K562 (cell line): Measurements from ENCODE around the gene CLTB. TPM values are rescaled to one million over a fixed set of nuclear protein-coding genes. Genes with fewer than 3 reads are reported as not detected.

Source experiments
- ATAC-seq: fragments of 200-7000 bp; cut with Tn5 transposase; 3 replicates; pipeline ENCODE4 v1.9.1; 2020; ENCODE audit warnings: moderate library complexity
- BruUV-seq: library from RNA; stranded (reverse); fragments of 400-500 nt; replicated peaks from 2 replicates; lab custom pipeline; 2021; lab: Mats Ljungman, UMichigan
- CTCF ChIA-PET: fragments of 300-600 bp; formaldehyde crosslinking; extraction: SDS; loops from one replicate; lab custom pipeline; 2021; ENCODE audit warnings: low intra/inter-chr PET ratio; lab: Yijun Ruan, JAX
- POLR2A ChIA-PET: fragments of 300-600, 350-650 bp; sonication (Branson Sonifier 250); formaldehyde crosslinking; extraction: SDS; loops from one replicate; lab custom pipeline; 2021; ENCODE audit warnings: antibody characterized with exemption, inconsistent platforms; lab: Yijun Ruan, JAX
- DNase-seq, 4 experiments: peaks; one replicate each; pipeline versions ENCODE4 v3.0.0 to v3.0.0-alpha.2; 2011 to 2018; ENCODE audit warnings: low spot score in 3 of 4, mixed read lengths in 3 of 4; ENCODE audit errors: extremely low read depth in 1 of 4
- FAIRE-seq: peaks from 2 replicates; lab custom pipeline; 2011; peaks lifted over from hg19 to GRCh38; lab: Jason Lieb, UNC
- H2AFZ ChIP-seq: 2 replicates; pipeline ENCODE4 v1.6.0; 2011; ENCODE audit warnings: low read depth, low read length, control low read depth, inconsistent platforms
- H3K27ac ChIP-seq: fragments of 200-600 bp; 3 replicates; pipeline ENCODE4 v1.8.0; 2011; ENCODE audit warnings: low read depth, mild to moderate bottlenecking, control low read depth, inconsistent platforms, low read length, moderate library complexity, mixed read lengths; ENCODE audit errors: extremely low read depth
- H3K27me3 ChIP-seq, 2 experiments: fragments of 300-600 bp in 1 of 2; 2 replicates in 1 of 2; 3 replicates in 1 of 2; pipeline versions ENCODE4 v1.6.0 to v1.8.0; 2011; ENCODE audit warnings: inconsistent platforms in 2 of 2, low read length in 2 of 2, mild to moderate bottlenecking in 1 of 2, mixed read lengths in 1 of 2, moderate library complexity in 1 of 2; ENCODE audit not compliant: control insufficient read depth in 2 of 2, insufficient read depth in 2 of 2
- H3K36me3 ChIP-seq: fragments of 300-600 bp; 3 replicates; pipeline ENCODE4 v1.8.0; 2011; ENCODE audit warnings: mild to moderate bottlenecking, low read length, inconsistent platforms; ENCODE audit not compliant: control insufficient read depth, insufficient read depth
- H3K4me1 ChIP-seq, 2 experiments: fragments of 200-600 bp in 1 of 2; replicated peaks in 1 of 2; 2 replicates in 1 of 2; 3 replicates in 1 of 2; pipeline versions ENCODE4 v1.5.1 to v1.8.0; 2011; ENCODE audit warnings: inconsistent platforms in 2 of 2, low read length in 2 of 2, mild to moderate bottlenecking in 1 of 2, mixed read lengths in 1 of 2, moderate library complexity in 1 of 2; ENCODE audit not compliant: control insufficient read depth in 2 of 2, insufficient read depth in 2 of 2
- H3K4me2 ChIP-seq: 2 replicates; pipeline ENCODE4 v1.6.1; 2011; ENCODE audit warnings: low read length, control low read depth, inconsistent platforms, mixed read lengths; ENCODE audit not compliant: insufficient read depth
- H3K4me3 ChIP-seq: fragments of 200-600 bp; sonication (generic), shearing (Covaris generic); 2 replicates; pipeline ENCODE4 v1.5.1; 2016; ENCODE audit warnings: control low read depth, inconsistent platforms
- H3K79me2 ChIP-seq: fragments of 200-600 bp; 3 replicates; pipeline ENCODE4 v1.8.0; 2011; ENCODE audit warnings: low read length, inconsistent platforms; ENCODE audit not compliant: control insufficient read depth, insufficient read depth
- H3K9ac ChIP-seq, 2 experiments: 2 replicates each; pipeline versions ENCODE4 v1.6.0 to v1.6.1; 2011; ENCODE audit warnings: low read depth in 2 of 2, low read length in 2 of 2, control low read depth in 1 of 2, inconsistent platforms in 1 of 2, mild to moderate bottlenecking in 1 of 2, mixed read lengths in 1 of 2; ENCODE audit not compliant: insufficient read depth in 1 of 2
- H3K9me1 ChIP-seq: one replicate; pipeline ENCODE4 v1.6.0; 2011; ENCODE audit warnings: inconsistent platforms, mild to moderate bottlenecking, low read length, moderate library complexity; ENCODE audit not compliant: control insufficient read depth, insufficient read depth
- H3K9me3 ChIP-seq: replicated peaks from 2 replicates; pipeline ENCODE4 v1.5.1; 2011; ENCODE audit warnings: low read depth, low read length, inconsistent platforms; ENCODE audit not compliant: control insufficient read depth, insufficient read depth
- H4K20me1 ChIP-seq: replicated peaks from 2 replicates; pipeline ENCODE4 v1.6.1; 2011; ENCODE audit warnings: low read length, inconsistent platforms, mixed read lengths; ENCODE audit not compliant: control insufficient read depth, insufficient read depth
- ADNP ChIP-seq: fragments of 200-800 bp; sonication (Bioruptor generic); IDR thresholded peaks from 2 replicates; pipeline ENCODE4 v1.6.1; 2016; ENCODE audit warnings: missing genetic modification characterization, missing compliant biosample characterization
- ATF3 ChIP-seq, 2 experiments: fragments of 450-650 bp in 1 of 2; sonication (generic) in 1 of 2; formaldehyde crosslinking in 1 of 2; IDR thresholded peaks in 1 of 2; conservative IDR thresholded peaks in 1 of 2; 2 replicates each; pipeline versions ENCODE4 v1.6.1 to v1.8.1; 2016 to 2023; ENCODE audit warnings: mild to moderate bottlenecking in 2 of 2, moderate library complexity in 2 of 2, inconsistent platforms in 1 of 2, missing genetic modification reagents in 1 of 2
- ATF6 ChIP-seq: sonication (generic); formaldehyde crosslinking; IDR thresholded peaks from 2 replicates; pipeline ENCODE4 v1.4.0; 2020; ENCODE audit warnings: mild to moderate bottlenecking, missing genetic modification reagents
- CHD1 ChIP-seq: fragments of 200-600 bp; sonication (generic); IDR thresholded peaks from one replicate; pipeline ENCODE4 v1.6.1; 2012; ENCODE audit warnings: mild to moderate bottlenecking, moderate library complexity, low read length, inconsistent platforms
- DPF2 ChIP-seq: fragments of 450-650 bp; IDR thresholded peaks from 2 replicates; pipeline ENCODE4 v1.6.1; 2016
- FOS ChIP-seq: IDR thresholded peaks from 3 replicates; pipeline ENCODE4 v1.6.1; 2011; ENCODE audit not compliant: insufficient read length; ENCODE audit errors: extremely low read depth
- GATAD2B ChIP-seq: fragments of 450-650 bp; IDR thresholded peaks from 2 replicates; pipeline ENCODE4 v1.6.1; 2017; ENCODE audit warnings: mild to moderate bottlenecking, borderline replicate concordance
- HNRNPK ChIP-seq: fragments of 200-400 bp; formaldehyde crosslinking; IDR thresholded peaks from one replicate; pipeline ENCODE4 v1.6.1; 2018; ENCODE audit warnings: mild to moderate bottlenecking, low read depth, low read length; ENCODE audit not compliant: poor library complexity, severe bottlenecking
- MYNN ChIP-seq, 2 experiments: sonication (generic); formaldehyde crosslinking in 1 of 2; IDR thresholded peaks; 2 replicates each; pipeline versions ENCODE4 v1.5.0 to v1.6.1; 2016 to 2020; ENCODE audit warnings: antibody characterized with exemption in 1 of 2, missing genetic modification reagents in 1 of 2
- RFX5 ChIP-seq: IDR thresholded peaks from 2 replicates; pipeline ENCODE4 v1.6.1; 2011; ENCODE audit warnings: low read depth, mild to moderate bottlenecking, improper control_type of control experiment, low read length
- RNF219 ChIP-seq: fragments of 250-450 bp; sonication (Bioruptor Pico); IDR thresholded peaks from 2 replicates; pipeline ENCODE4 v1.5.0; 2022; ENCODE audit warnings: mild to moderate bottlenecking
- TAF9B ChIP-seq: fragments of 450-650 bp; IDR thresholded peaks from 2 replicates; pipeline ENCODE4 v1.6.1; 2018; ENCODE audit warnings: mild to moderate bottlenecking; ENCODE audit not compliant: partially characterized antibody
- TEAD1 ChIP-seq, 2 experiments: fragments of 450-650 bp in 1 of 2; sonication (generic) in 1 of 2; formaldehyde crosslinking; IDR thresholded peaks; 2 replicates each; pipeline versions ENCODE4 v1.4.0 to v1.8.0; 2020 to 2022; ENCODE audit warnings: mild to moderate bottlenecking in 2 of 2, missing genetic modification reagents in 1 of 2
- U2AF1 ChIP-seq: fragments of 200-400 bp; formaldehyde crosslinking; optimal IDR thresholded peaks from 2 replicates; pipeline ENCODE3; 2017; ENCODE audit warnings: mild to moderate bottlenecking, low read depth, low read length, moderate library complexity
- ZBED1 ChIP-seq: IDR thresholded peaks from 2 replicates; pipeline ENCODE4 v1.6.1; 2014
- ZFP1 ChIP-seq: fragments of 450-650 bp; formaldehyde crosslinking; IDR thresholded peaks from 2 replicates; pipeline ENCODE4 v1.4.0; 2020; ENCODE audit warnings: mild to moderate bottlenecking, mixed read lengths
- WGBS: fragments of 100-300 bp; shearing (Covaris generic); methylation state at CpG from one replicate; pipeline ENCODE4 v1.1.6; 2016; ENCODE audit warnings: low coverage, mixed read lengths; ENCODE audit not compliant: insufficient coverage; ENCODE audit errors: missing lambda C conversion rate; 5-methylcytosine and 5-hydroxymethylcytosine counted together
- in situ Hi-C: fragments of 300-500 bp; cut with MboI; formaldehyde crosslinking; loops from 4 replicates; pipeline ENCODE4 v1.15.0; 2018; ENCODE audit warnings: inconsistent platforms, mixed read lengths
- intact Hi-C: fragments of 100-400 bp; cut with micrococcal nuclease; formaldehyde crosslinking; loops from 2 replicates; pipeline ENCODE4 v1.14.2; 2022
- polyA plus RNA-seq, 8 experiments: library from polyadenylated mRNA; depleted of rRNA in 4 of 8; stranded (reverse) in 5 of 8; unstranded in 3 of 8; fragments of >200 nt; fragmentation: Nextera tagmentation in 2 of 8; fragmentation: Illumina TruSeq in 1 of 8; extraction: Ambion mirVana in 2 of 8; extraction: Trizol in 1 of 8; gene quantifications; 2 replicates each; pipeline versions ENCODE4 v1.2.1 to v1.2.3, GENCODE V29; 2011 to 2014; ENCODE audit warnings: inconsistent platforms in 1 of 8, missing spikeins in 1 of 8
- total RNA-seq, 7 experiments: library from RNA; depleted of rRNA in 6 of 7; stranded (reverse); fragments of >200 nt in 6 of 7; fragmentation: Illumina TruSeq in 2 of 7; extraction: Trizol in 2 of 7; gene quantifications; 2 replicates each; pipeline versions ENCODE4 v1.2.1 to v1.2.3, GENCODE V29; 2011 to 2021; ENCODE audit warnings: low replicate concordance in 1 of 7

The CLTB gene
- total and polyA plus RNA-seq, 9 of the 15 experiments (the other 6 are each of a cell fraction or from before 2014, with no cell fraction given) = 1.8 to 117 (median 39.0) TPM

- intact Hi-C loops (no loop called here), in situ Hi-C loops (no loop called here)
- ChIA-PET POLR2A (no interaction called here), CTCF (no interaction called here)
- no TSS peak for BruUV-seq
- Histone ChIP-seq H3K9me1 (no peaks in the 10 kb centered on the region), H3K79me2 (peaks cover 12% of the 10 kb centered on the region), H3K4me2 (no peak overlapping the region), H3K4me1 (peaks cover 12 to 17% of the 10 kb centered on the region in 2 experiments; a peak in 4 of 5 replicates), H3K27ac (no peak overlapping the region), H2AFZ (no peak overlapping the region), H3K9ac (no peak overlapping the region), H3K4me3 (no peak overlapping the region), H3K9me3 (peaks cover 6% of the 10 kb centered on the region), H4K20me1 (no peaks in the 10 kb centered on the region), H3K36me3 (no peaks in the 10 kb centered on the region), H3K27me3 (no peaks in the 10 kb centered on the region)
- TF ChIP-seq HNRNPK (no peak), RNF219 (CRISPR knock-in tag) (no peak), TEAD1 (CRISPR knock-in tag; IDR thresholded peaks at IDR 0.05) (no peak), GATAD2B (no peak), MYNN (IDR thresholded peaks at IDR 0.05) (no peak), MYNN (CRISPR knock-in tag; IDR thresholded peaks at IDR 0.05) (no peak), DPF2 (no peak), ADNP (tag) (no peak), FOS (no peak), ATF3 (IDR thresholded peaks at IDR 0.05) (no peak), ATF3 (CRISPR knock-in tag; conservative IDR thresholded peaks at IDR 0.05) (no peak), ZBED1 (no peak), RFX5 (no peak), CHD1 (no peak), TAF9B (no peak), ZFP1 (no peak), U2AF1 (no peak), ATF6 (CRISPR knock-in tag) (no peak)
- ATAC-seq = no peak
- no peak for FAIRE-seq
- DNase-seq = no peak
- whole genome bisulfite sequencing = 36% methylated on average over 3 of the region's 5 CpGs
Observed at GRCh38 chr5:176420086-176420485, 3.7 kb upstream of the CLTB start.
